Measurements from ENCODE around the gene PFN3. TPM values are rescaled to one million over a fixed set of nuclear protein-coding genes. Genes with fewer than 3 reads are reported as not detected.

Gene PFN3
- total RNA-seq, 2 experiments from 2014 or later, result not detected

- Mint-ChIP-seq H3K4me1 (peaks cover 62% of the 10 kb centered on the region), H3K36me3 (ENCODE audit: low read depth) (peaks cover 54% of the 10 kb centered on the region), H3K27me3 (no peaks in the 10 kb centered on the region), H3K4me3 (peak overlapping the region; percentile 49), H3K27ac (peak overlapping the region; percentile 84), H3K9me3 (no peaks in the 10 kb centered on the region)
- ChIA-PET CTCF (interaction anchor here (1.1 to 11.1 kb wide), 10 partner anchors 10 to 90 kb away, joined by 3 to 145 read pairs (median 8); partner anchors contain the start of genes LMAN2, MXD3, RGS14 and SLC34A1), POLR2A (no interaction called here)
- DNase-seq, result no peak
Measured at GRCh38 chr5:177372910-177373309, 27.6 kb downstream of the PFN3 start.

- Mint-ChIP-seq H3K27ac (peak overlapping the region; percentile 84), H3K36me3 (ENCODE audit: low read depth) (peaks cover 58% of the 10 kb centered on the region), H3K4me3 (peak overlapping the region; percentile 49), H3K27me3 (no peaks in the 10 kb centered on the region), H3K4me1 (peaks cover 62% of the 10 kb centered on the region), H3K9me3 (no peaks in the 10 kb centered on the region)
- peak; percentile 33 for DNase-seq
- ChIA-PET CTCF (interaction anchor here (0.6 to 11.1 kb wide), 14 partner anchors 11 to 129 kb away, joined by 3 to 145 read pairs (median 5); partner anchors contain the start of genes LMAN2, MXD3, RGS14 and SLC34A1), POLR2A (interaction anchor here (0.7 kb wide), 1 partner anchor 52 kb away, joined by 5 read pairs; no protein-coding TSS in a partner anchor)
Measured at GRCh38 chr5:177372034-177372896, 28.2 kb downstream of the PFN3 start.

GRCh38 chr5:177371120-177372033 lies 29.1 kb downstream of the PFN3 start:
- no peaks in the 10 kb centered on the region for H3K9me3 Mint-ChIP-seq
- peaks cover 65% of the 10 kb centered on the region for H3K4me1 Mint-ChIP-seq
- H3K27me3 Mint-ChIP-seq, result no peaks in the 10 kb centered on the region
- H3K36me3 Mint-ChIP-seq (ENCODE audit: low read depth), result peaks cover 65% of the 10 kb centered on the region
- POLR2A ChIA-PET, result interaction anchor here (0.7 to 1.2 kb wide), 2 partner anchors 10 to 53 kb away, joined by 5 read pairs; no protein-coding TSS in a partner anchor
- no peak for DNase-seq
- peak overlapping the region; percentile 55 for H3K4me3 Mint-ChIP-seq
- CTCF ChIA-PET, result interaction anchor here (0.6 to 11.1 kb wide), 14 partner anchors 13 to 130 kb away, joined by 3 to 145 read pairs (median 4); partner anchors contain the start of genes LMAN2, MXD3, RGS14 and SLC34A1
- H3K27ac Mint-ChIP-seq, result peak overlapping the region; percentile 84

- peaks cover 69% of the 10 kb centered on the region for H3K36me3 Mint-ChIP-seq (ENCODE audit: low read depth)
- H3K27ac Mint-ChIP-seq, result peak overlapping the region; percentile 36
- H3K27me3 Mint-ChIP-seq, result no peaks in the 10 kb centered on the region
- CTCF ChIA-PET, result interaction anchor here (0.8 to 11.1 kb wide), 13 partner anchors 8 to 131 kb away, joined by 3 to 145 read pairs (median 6); partner anchors contain the start of genes LMAN2, RGS14 and SLC34A1
- peak overlapping the region; percentile 36 for H3K4me3 Mint-ChIP-seq
- POLR2A ChIA-PET, result interaction anchor here (1.2 kb wide), 1 partner anchor 10 kb away, joined by 5 read pairs; no protein-coding TSS in a partner anchor
- H3K4me1 Mint-ChIP-seq, result peaks cover 66% of the 10 kb centered on the region
- no peaks in the 10 kb centered on the region for H3K9me3 Mint-ChIP-seq
- DNase-seq, result peak; percentile 56
Measured at GRCh38 chr5:177370488-177371119, 29.9 kb downstream of the PFN3 start.

GRCh38 chr5:177369645-177370440 lies 30.6 kb downstream of the PFN3 start:
- no peaks in the 10 kb centered on the region for H3K9me3 Mint-ChIP-seq
- peaks cover 72% of the 10 kb centered on the region for H3K36me3 Mint-ChIP-seq (ENCODE audit: low read depth)
- H3K4me1 Mint-ChIP-seq, result peaks cover 68% of the 10 kb centered on the region
- ChIA-PET POLR2A (interaction anchor here (1.2 kb wide), 1 partner anchor 9 kb away, joined by 5 read pairs; no protein-coding TSS in a partner anchor), CTCF (interaction anchor here (0.7 to 11.1 kb wide), 21 partner anchors 8 to 256 kb away, joined by 3 to 145 read pairs (median 4); partner anchors contain the start of genes LMAN2, PRR7 and RGS14)
- DNase-seq, result no peak
- no peaks in the 10 kb centered on the region for H3K27me3 Mint-ChIP-seq
- H3K27ac Mint-ChIP-seq, result peak overlapping the region; percentile 36
- no peak overlapping the region for H3K4me3 Mint-ChIP-seq

GRCh38 chr5:177368869-177369644 lies 31.4 kb downstream of the PFN3 start:
- ChIA-PET CTCF (interaction anchor here (0.6 to 9.8 kb wide), 17 partner anchors 9 to 256 kb away, joined by 3 to 145 read pairs (median 4); partner anchors contain the start of genes LMAN2, PRR7 and RGS14), POLR2A (no interaction called here)
- no peaks in the 10 kb centered on the region for H3K9me3 Mint-ChIP-seq
- DNase-seq, result peak; percentile 37
- peak overlapping the region; percentile 72 for H3K27ac Mint-ChIP-seq
- no peak overlapping the region for H3K4me3 Mint-ChIP-seq
- H3K36me3 Mint-ChIP-seq (ENCODE audit: low read depth), result peaks cover 71% of the 10 kb centered on the region
- H3K4me1 Mint-ChIP-seq, result peaks cover 70% of the 10 kb centered on the region
- no peaks in the 10 kb centered on the region for H3K27me3 Mint-ChIP-seq

GRCh38 chr5:177367981-177368868 lies 32.2 kb downstream of the PFN3 start:
- Mint-ChIP-seq H3K4me1 (peaks cover 70% of the 10 kb centered on the region), H3K27ac (no peak overlapping the region), H3K4me3 (no peak overlapping the region), H3K9me3 (no peaks in the 10 kb centered on the region), H3K27me3 (no peaks in the 10 kb centered on the region), H3K36me3 (ENCODE audit: low read depth) (peaks cover 65% of the 10 kb centered on the region)
- CTCF ChIA-PET, result interaction anchor here (0.6 to 9.8 kb wide), 13 partner anchors 10 to 87 kb away, joined by 3 to 145 read pairs (median 4); partner anchors contain the start of genes LMAN2, PRR7 and RGS14
- DNase-seq, result no peak
- POLR2A ChIA-PET, result no interaction called here

- Mint-ChIP-seq H3K4me3 (no peak overlapping the region), H3K9me3 (no peaks in the 10 kb centered on the region), H3K4me1 (peaks cover 69% of the 10 kb centered on the region), H3K27ac (no peak overlapping the region), H3K27me3 (no peaks in the 10 kb centered on the region), H3K36me3 (ENCODE audit: low read depth) (peaks cover 61% of the 10 kb centered on the region)
- ChIA-PET CTCF (interaction anchor here (0.6 to 9.8 kb wide), 3 partner anchors 10 to 90 kb away, joined by 3 to 145 read pairs (median 22); partner anchors contain the start of genes LMAN2 and RGS14), POLR2A (no interaction called here)
- no peak for DNase-seq
Measured at GRCh38 chr5:177367323-177367848, 33.1 kb downstream of the PFN3 start.

GRCh38 chr5:177366528-177367322 lies 33.7 kb downstream of the PFN3 start:
- ChIA-PET CTCF (interaction anchor here (0.6 to 9.8 kb wide), 3 partner anchors 10 to 89 kb away, joined by 3 to 145 read pairs (median 22); partner anchors contain the start of genes LMAN2 and RGS14), POLR2A (no interaction called here)
- H3K36me3 Mint-ChIP-seq (ENCODE audit: low read depth), result peaks cover 62% of the 10 kb centered on the region
- no peaks in the 10 kb centered on the region for H3K27me3 Mint-ChIP-seq
- H3K27ac Mint-ChIP-seq, result no peak overlapping the region
- no peak overlapping the region for H3K4me3 Mint-ChIP-seq
- no peaks in the 10 kb centered on the region for H3K9me3 Mint-ChIP-seq
- H3K4me1 Mint-ChIP-seq, result peaks cover 70% of the 10 kb centered on the region
- no peak for DNase-seq

Data from activated CD4-positive, alpha-beta T cell treated with anti-CD3 and anti-CD28 coated beads, Interleukin-2, amount 10 ng/mL, durations not matched to agents 7 days and 5 days (primary cell).